ENCODE results near the gene CMSS1. TPM values are rescaled to one million over a fixed set of nuclear protein-coding genes. Genes with fewer than 3 reads are reported as not detected.
A peak's percentile ranks its signal among the peaks of the same experiment; 100 is the strongest.

CMSS1 gene
- total RNA-seq, 2 experiments from 2014 or later, result 95.8 to 106 TPM

GRCh38 chr3:99789011-99789721, 28.5 kb upstream of the CMSS1 start:
- no peaks in the 10 kb centered on the region for H3K4me1 Mint-ChIP-seq (ENCODE audit: low read depth)
- no peak overlapping the region for H3K4me3 Mint-ChIP-seq
- intact Hi-C loops (cut with micrococcal nuclease), result loop anchor here (1.0 kb wide), 1 partner anchor 766 kb away; no protein-coding TSS in a partner anchor
- no peak overlapping the region for H3K27ac Mint-ChIP-seq
- no peaks in the 10 kb centered on the region for H3K27me3 Mint-ChIP-seq (ENCODE audit: low read depth)
- DNase-seq, result peak; percentile 29
- CTCF ChIA-PET, result interaction anchor here (0.6 kb wide), 1 partner anchor 553 kb away, joined by 3 read pairs; no protein-coding TSS in a partner anchor
- H3K9me3 Mint-ChIP-seq, result no peaks in the 10 kb centered on the region
- H3K36me3 Mint-ChIP-seq (ENCODE audit: low read depth), result no peaks in the 10 kb centered on the region

- no peak overlapping the region for H3K27ac Mint-ChIP-seq
- no peaks in the 10 kb centered on the region for H3K36me3 Mint-ChIP-seq (ENCODE audit: low read depth)
- H3K4me3 Mint-ChIP-seq, result no peak overlapping the region
- CTCF ChIA-PET, result no interaction called here
- intact Hi-C loops (cut with micrococcal nuclease), result no loop called here
- H3K4me1 Mint-ChIP-seq (ENCODE audit: low read depth), result no peaks in the 10 kb centered on the region
- no peaks in the 10 kb centered on the region for H3K9me3 Mint-ChIP-seq
- no peaks in the 10 kb centered on the region for H3K27me3 Mint-ChIP-seq (ENCODE audit: low read depth)
- DNase-seq, result no peak
Observed at GRCh38 chr3:99794485-99794884, 23.2 kb upstream of the CMSS1 start.

GRCh38 chr3:99795573-99795972, 22.1 kb upstream of the CMSS1 start:
- no peak overlapping the region for H3K27ac Mint-ChIP-seq
- H3K27me3 Mint-ChIP-seq (ENCODE audit: low read depth), result no peaks in the 10 kb centered on the region
- H3K4me1 Mint-ChIP-seq (ENCODE audit: low read depth), result no peaks in the 10 kb centered on the region
- CTCF ChIA-PET, result no interaction called here
- intact Hi-C loops (cut with micrococcal nuclease), result no loop called here
- H3K9me3 Mint-ChIP-seq, result no peaks in the 10 kb centered on the region
- no peak overlapping the region for H3K4me3 Mint-ChIP-seq
- no peak for DNase-seq
- H3K36me3 Mint-ChIP-seq (ENCODE audit: low read depth), result no peaks in the 10 kb centered on the region

GRCh38 chr3:99799422-99799821, 18.2 kb upstream of the CMSS1 start:
- Mint-ChIP-seq H3K36me3 (ENCODE audit: low read depth) (peaks cover 11% of the 10 kb centered on the region), H3K9me3 (peaks cover 7% of the 10 kb centered on the region), H3K4me3 (no peak overlapping the region), H3K27me3 (ENCODE audit: low read depth) (no peaks in the 10 kb centered on the region), H3K27ac (no peak overlapping the region), H3K4me1 (ENCODE audit: low read depth) (no peaks in the 10 kb centered on the region)
- intact Hi-C loops (cut with micrococcal nuclease), result no loop called here
- CTCF ChIA-PET, result interaction anchor here (1.4 kb wide), 1 partner anchor 9 kb away, joined by 5 read pairs; no protein-coding TSS in a partner anchor
- DNase-seq, result no peak

- intact Hi-C loops (cut with micrococcal nuclease), result no loop called here
- DNase-seq, result no peak
- peaks cover 19% of the 10 kb centered on the region for H3K36me3 Mint-ChIP-seq (ENCODE audit: low read depth)
- no peak overlapping the region for H3K4me3 Mint-ChIP-seq
- CTCF ChIA-PET, result no interaction called here
- no peak overlapping the region for H3K27ac Mint-ChIP-seq
- H3K4me1 Mint-ChIP-seq (ENCODE audit: low read depth), result no peaks in the 10 kb centered on the region
- H3K9me3 Mint-ChIP-seq, result peaks cover 17% of the 10 kb centered on the region
- H3K27me3 Mint-ChIP-seq (ENCODE audit: low read depth), result no peaks in the 10 kb centered on the region
Observed at GRCh38 chr3:99803297-99803696, 14.4 kb upstream of the CMSS1 start.

GRCh38 chr3:99805160-99805559, 12.5 kb upstream of the CMSS1 start:
- Mint-ChIP-seq H3K36me3 (ENCODE audit: low read depth) (peaks cover 19% of the 10 kb centered on the region), H3K27ac (no peak overlapping the region), H3K9me3 (peaks cover 17% of the 10 kb centered on the region), H3K4me3 (no peak overlapping the region), H3K27me3 (ENCODE audit: low read depth) (no peaks in the 10 kb centered on the region), H3K4me1 (ENCODE audit: low read depth) (no peaks in the 10 kb centered on the region)
- intact Hi-C loops (cut with micrococcal nuclease), result loop anchor here (5.0 kb wide), 1 partner anchor 988 kb away; no protein-coding TSS in a partner anchor
- CTCF ChIA-PET, result interaction anchor here (0.7 kb wide), 1 partner anchor 27 kb away, joined by 3 read pairs; no protein-coding TSS in a partner anchor
- DNase-seq, result no peak

GRCh38 chr3:99808163-99808794, 9.4 kb upstream of the CMSS1 start:
- H3K27me3 Mint-ChIP-seq (ENCODE audit: low read depth), result no peaks in the 10 kb centered on the region
- no peak overlapping the region for H3K27ac Mint-ChIP-seq
- CTCF ChIA-PET, result interaction anchor here (0.5 to 1.7 kb wide), 11 partner anchors 9 to 993 kb away, joined by 3 to 9 read pairs (median 4); no protein-coding TSS in a partner anchor

DNA sequence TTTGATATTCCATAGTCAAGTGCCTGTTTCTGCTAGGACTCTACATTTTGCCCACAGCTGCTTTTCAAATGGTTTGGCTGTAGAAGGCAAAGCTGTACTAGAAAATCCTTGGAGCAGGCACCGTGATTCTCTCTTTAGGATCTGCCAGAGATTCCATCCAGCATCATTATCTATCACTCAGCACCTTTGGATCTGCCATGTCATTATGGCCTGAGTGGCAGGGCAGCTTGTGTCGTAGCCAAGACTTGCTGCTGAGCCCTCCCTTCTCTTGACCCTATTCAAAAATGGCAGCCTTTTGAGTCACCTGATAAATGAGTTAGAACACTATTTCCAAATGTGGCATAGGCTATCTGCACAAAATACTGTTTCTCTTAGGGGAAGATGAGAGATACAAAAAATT, 8.1 kb upstream of the CMSS1 start:
- CTCF ChIA-PET, result interaction anchor here (0.6 kb wide), 1 partner anchor 259 kb away, joined by 3 read pairs; no protein-coding TSS in a partner anchor
- DNase-seq, result no peak
- intact Hi-C loops (cut with micrococcal nuclease), result loop anchor here (5.0 kb wide), 1 partner anchor 992 kb away; no protein-coding TSS in a partner anchor
- Mint-ChIP-seq H3K9me3 (peaks cover 8% of the 10 kb centered on the region), H3K4me3 (no peak overlapping the region), H3K27ac (no peak overlapping the region), H3K4me1 (ENCODE audit: low read depth) (no peaks in the 10 kb centered on the region), H3K36me3 (ENCODE audit: low read depth) (peaks cover 7% of the 10 kb centered on the region), H3K27me3 (ENCODE audit: low read depth) (no peaks in the 10 kb centered on the region)

More at GRCh38 chr3:99808163-99808794, 9.4 kb upstream of the CMSS1 start:
- Mint-ChIP-seq H3K4me3 (no peak overlapping the region), H3K4me1 (ENCODE audit: low read depth) (no peaks in the 10 kb centered on the region), H3K9me3 (peaks cover 13% of the 10 kb centered on the region), H3K36me3 (ENCODE audit: low read depth) (peaks cover 14% of the 10 kb centered on the region)
- intact Hi-C loops (cut with micrococcal nuclease), result loop anchor here (5.0 kb wide), 1 partner anchor 991 kb away; no protein-coding TSS in a partner anchor
- peak; percentile 43 for DNase-seq

- Mint-ChIP-seq H3K9me3 (peaks cover 5% of the 10 kb centered on the region), H3K27ac (no peak overlapping the region), H3K4me3 (no peak overlapping the region), H3K27me3 (ENCODE audit: low read depth) (no peaks in the 10 kb centered on the region), H3K36me3 (ENCODE audit: low read depth) (peaks cover 6% of the 10 kb centered on the region), H3K4me1 (ENCODE audit: low read depth) (no peaks in the 10 kb centered on the region)
- intact Hi-C loops (cut with micrococcal nuclease), result no loop called here
- CTCF ChIA-PET, result no interaction called here
- no peak for DNase-seq
Observed at GRCh38 chr3:99810403-99810802, 7.3 kb upstream of the CMSS1 start.

DNA sequence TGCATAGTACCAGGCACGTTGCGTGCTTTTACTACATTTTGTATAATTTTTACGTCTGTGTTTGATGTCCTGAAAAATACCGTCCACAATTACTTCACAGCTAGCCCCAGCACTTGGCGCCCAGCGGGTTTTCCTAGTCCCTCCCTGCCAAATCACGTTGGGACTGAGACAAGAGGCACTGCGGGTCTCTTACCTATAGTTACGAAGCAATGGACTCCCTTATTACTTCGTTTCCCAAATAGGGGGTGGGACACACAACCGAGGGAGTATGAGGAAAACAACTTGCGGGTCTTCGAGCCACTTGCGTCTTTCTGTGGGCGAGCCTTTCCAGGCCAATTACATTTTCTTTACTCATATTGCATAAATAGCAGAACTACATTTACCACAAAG, 620 bp upstream of the CMSS1 start:
- Mint-ChIP-seq H3K9me3 (no peaks in the 10 kb centered on the region), H3K27ac (peak overlapping the region; percentile 98), H3K36me3 (ENCODE audit: low read depth) (peaks cover 12% of the 10 kb centered on the region), H3K4me1 (ENCODE audit: low read depth) (peaks cover 36% of the 10 kb centered on the region), H3K4me3 (peak overlapping the region; percentile 98), H3K27me3 (ENCODE audit: low read depth) (no peaks in the 10 kb centered on the region)
- peak; percentile 14 for DNase-seq
- intact Hi-C loops (cut with micrococcal nuclease), result loop anchor here (1.0 to 2.0 kb wide), 6 partner anchors 60 to 1294 kb away; partner anchors contain the start of genes CLDND1, DCBLD2, LNP1 and TBC1D23
- CTCF ChIA-PET, result interaction anchor here (0.9 to 1.3 kb wide), 3 partner anchors 15 to 441 kb away, joined by 3 to 8 read pairs (median 3); no protein-coding TSS in a partner anchor

GRCh38 chr3:99818818-99819217, 1.2 kb downstream of the CMSS1 start:
- peaks cover 12% of the 10 kb centered on the region for H3K36me3 Mint-ChIP-seq (ENCODE audit: low read depth)
- intact Hi-C loops (cut with micrococcal nuclease), result loop anchor here (1.0 kb wide), 1 partner anchor 450 kb away; no protein-coding TSS in a partner anchor
- CTCF ChIA-PET, result interaction anchor here (0.8 to 1.0 kb wide), 2 partner anchors 13 to 23 kb away, joined by 3 to 5 read pairs; no protein-coding TSS in a partner anchor
- H3K9me3 Mint-ChIP-seq, result no peaks in the 10 kb centered on the region
- H3K27ac Mint-ChIP-seq, result no peak overlapping the region
- peaks cover 39% of the 10 kb centered on the region for H3K4me1 Mint-ChIP-seq (ENCODE audit: low read depth)
- H3K27me3 Mint-ChIP-seq (ENCODE audit: low read depth), result no peaks in the 10 kb centered on the region
- H3K4me3 Mint-ChIP-seq, result peak overlapping the region; percentile 98
- DNase-seq, result no peak

Data from activated naive CD4-positive, alpha-beta T cell treated with anti-CD3 and anti-CD28 coated beads for 36 hours (primary cell).